ENCODE measurements around the gene HS6ST3. TPM values are rescaled to one million over a fixed set of nuclear protein-coding genes. Genes with fewer than 3 reads are reported as not detected.

Gene HS6ST3
- total RNA-seq, 1 experiment from 2014 or later: 1.2 TPM

GRCh38 chr13:96707146-96707545 lies 617.2 kb downstream of the HS6ST3 start:
- POLR2A ChIA-PET: no interaction called here

GRCh38 chr13:96710166-96710862 lies 620.4 kb downstream of the HS6ST3 start:
- H3K9me3 Mint-ChIP-seq: no peaks in the 10 kb centered on the region
- no peak overlapping the region for H3K27ac Mint-ChIP-seq
- H3K4me1 Mint-ChIP-seq: peaks cover 17% of the 10 kb centered on the region
- ATAC-seq (peak; percentile 96), DNase-seq (ENCODE audit: low spot score) (peak; percentile 19)
- H3K4me3 Mint-ChIP-seq: no peak overlapping the region
- CTCF ChIA-PET: no interaction called here
- POLR2A ChIA-PET: no interaction called here
- no peaks in the 10 kb centered on the region for H3K27me3 Mint-ChIP-seq (ENCODE audit: low read depth)
- H3K36me3 Mint-ChIP-seq: no peaks in the 10 kb centered on the region
- TF ChIP-seq PREB (CRISPR knock-in tag; IDR thresholded peaks at IDR 0.05; ENCODE audit: borderline replicate concordance) (no peak), E2F4 (CRISPR knock-in tag; IDR thresholded peaks at IDR 0.05; ENCODE audit: borderline replicate concordance, low read depth) (no peak), SMAD3 (CRISPR knock-in tag; IDR thresholded peaks at IDR 0.05; ENCODE audit: borderline replicate concordance) (no peak), SMAD4 (CRISPR knock-in tag; IDR thresholded peaks at IDR 0.05) (no peak), HMGA2 (CRISPR knock-in tag; IDR thresholded peaks at IDR 0.05) (no peak), ATF1 (CRISPR knock-in tag; IDR thresholded peaks at IDR 0.05) (no peak), FOXJ3 (CRISPR knock-in tag; IDR thresholded peaks at IDR 0.05; ENCODE audit: borderline replicate concordance) (no peak), CDX4 (CRISPR knock-in tag; IDR thresholded peaks at IDR 0.05; ENCODE audit: borderline replicate concordance) (no peak), ZNF138 (CRISPR knock-in tag; conservative IDR thresholded peaks at IDR 0.05) (no peak), NFYB (CRISPR knock-in tag; conservative IDR thresholded peaks at IDR 0.05; ENCODE audit: low read depth) (no peak), ZNF425 (CRISPR knock-in tag; conservative IDR thresholded peaks at IDR 0.05) (no peak), CREB1 (CRISPR knock-in tag; IDR thresholded peaks at IDR 0.05) (no peak), PRDM15 (CRISPR knock-in tag; IDR thresholded peaks at IDR 0.05) (no peak), CREM (CRISPR knock-in tag; IDR thresholded peaks at IDR 0.05) (no peak)

More at GRCh38 chr13:96707146-96707545, 617.2 kb downstream of the HS6ST3 start:
- no peaks in the 10 kb centered on the region; the same call in 1 of the 2 replicates for H3K36me3 Mint-ChIP-seq
- no peak overlapping the region for H3K27ac Mint-ChIP-seq
- peaks cover 12% of the 10 kb centered on the region for H3K9me3 Mint-ChIP-seq
- CTCF ChIA-PET: no interaction called here
- DNase-seq (ENCODE audit: low spot score): no peak
- H3K4me3 Mint-ChIP-seq: no peak overlapping the region
- no peak for ATAC-seq
- TF ChIP-seq ERG (CRISPR knock-in tag; IDR thresholded peaks at IDR 0.05) (no peak), ZNF317 (CRISPR knock-in tag; IDR thresholded peaks at IDR 0.05; ENCODE audit: borderline replicate concordance, low read depth) (no peak), TEAD4 (CRISPR knock-in tag; IDR thresholded peaks at IDR 0.05) (no peak), ELF4 (CRISPR knock-in tag; IDR thresholded peaks at IDR 0.05; ENCODE audit: low read depth) (no peak), ZNF121 (CRISPR knock-in tag; IDR thresholded peaks at IDR 0.05) (no peak), SMAD4 (CRISPR knock-in tag; IDR thresholded peaks at IDR 0.05) (no peak), ZNF263 (CRISPR knock-in tag; IDR thresholded peaks at IDR 0.05; ENCODE audit: low read depth) (no peak), ATF3 (CRISPR knock-in tag; conservative IDR thresholded peaks at IDR 0.05) (no peak), MLX (CRISPR knock-in tag; IDR thresholded peaks at IDR 0.05) (no peak), ZNF396 (CRISPR knock-in tag; IDR thresholded peaks at IDR 0.05; ENCODE audit: borderline replicate concordance) (no peak)
- H3K4me1 Mint-ChIP-seq: peaks cover 20% of the 10 kb centered on the region
- H3K27me3 Mint-ChIP-seq (ENCODE audit: low read depth): no peaks in the 10 kb centered on the region

Data from WTC11 (cell line).